HG02973 (cell line): ENCODE data around the gene BICC1.

Experiments used
- ATAC-seq: cut with Tn5 transposase; IDR thresholded peaks from one replicate; pipeline ENCODE4 v1.9.1; 2021; ENCODE audit warnings: moderate library complexity; ENCODE audit not compliant: unreplicated experiment

The BICC1 gene

DNA sequence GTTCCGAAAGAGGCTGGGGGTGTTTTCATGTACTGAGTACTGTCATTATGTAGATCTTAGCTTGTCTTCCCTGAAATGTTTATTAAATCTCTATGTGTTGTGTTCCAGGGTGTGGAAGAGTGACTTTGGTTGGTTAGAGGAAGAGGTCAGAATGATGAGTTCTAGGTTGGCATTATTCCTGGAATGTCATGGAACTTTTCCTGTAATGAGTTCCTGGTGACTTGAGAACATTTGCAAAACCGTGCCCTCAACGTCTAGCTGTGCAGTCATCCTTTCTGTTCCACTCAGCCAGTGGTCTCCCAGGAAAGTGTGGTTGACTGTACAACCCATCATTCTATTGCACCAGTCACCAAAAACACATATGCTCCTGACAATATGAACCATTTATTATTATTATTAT is 129.6 kb downstream of the BICC1 start:
- ATAC-seq, result no peak

DNA sequence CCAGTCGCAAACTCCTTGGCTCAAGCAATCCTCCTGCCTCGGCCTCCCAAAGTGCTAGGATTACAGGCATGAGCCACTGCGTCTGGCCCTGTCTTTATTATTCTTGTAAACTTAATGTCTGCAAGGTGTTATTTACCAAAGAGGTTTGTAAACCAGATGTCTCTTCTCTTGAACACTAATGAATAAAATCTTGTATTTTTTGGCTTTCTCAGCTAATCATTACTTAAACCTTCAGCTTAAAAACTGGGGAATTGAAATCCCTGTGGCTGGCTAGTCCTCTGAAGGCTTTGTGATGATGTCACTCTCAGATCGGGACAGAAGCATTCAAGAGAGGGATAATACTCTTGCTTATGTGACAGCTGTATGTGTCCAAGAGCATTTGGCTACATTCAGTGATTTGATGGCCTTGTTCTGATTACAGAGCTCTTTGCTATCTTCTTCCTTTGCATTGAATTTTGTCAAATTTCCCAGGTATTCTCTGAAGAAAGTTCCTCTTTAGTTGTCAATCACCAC is 130.3 kb downstream of the BICC1 start:
- ATAC-seq, result no peak

DNA sequence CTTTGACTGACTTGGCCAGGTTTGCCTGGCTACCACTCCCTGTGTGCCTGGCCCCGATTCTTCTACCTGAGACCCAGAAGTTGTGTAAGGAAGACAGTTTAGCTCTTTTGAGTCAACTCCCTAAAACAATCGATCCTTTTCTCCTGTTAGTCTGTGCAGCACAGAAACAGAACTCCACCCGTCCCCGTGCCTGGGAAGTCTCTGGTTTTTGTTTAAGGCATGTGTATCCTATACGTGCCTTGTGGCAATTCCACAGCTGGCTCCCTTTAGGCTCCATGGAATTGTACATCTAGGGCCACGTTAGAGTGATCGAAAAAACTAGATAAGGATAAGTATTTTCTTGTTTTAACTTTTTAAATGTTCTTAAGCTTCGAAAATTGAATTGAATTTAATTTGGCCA is 131.6 kb downstream of the BICC1 start:
- ATAC-seq, result no peak

DNA sequence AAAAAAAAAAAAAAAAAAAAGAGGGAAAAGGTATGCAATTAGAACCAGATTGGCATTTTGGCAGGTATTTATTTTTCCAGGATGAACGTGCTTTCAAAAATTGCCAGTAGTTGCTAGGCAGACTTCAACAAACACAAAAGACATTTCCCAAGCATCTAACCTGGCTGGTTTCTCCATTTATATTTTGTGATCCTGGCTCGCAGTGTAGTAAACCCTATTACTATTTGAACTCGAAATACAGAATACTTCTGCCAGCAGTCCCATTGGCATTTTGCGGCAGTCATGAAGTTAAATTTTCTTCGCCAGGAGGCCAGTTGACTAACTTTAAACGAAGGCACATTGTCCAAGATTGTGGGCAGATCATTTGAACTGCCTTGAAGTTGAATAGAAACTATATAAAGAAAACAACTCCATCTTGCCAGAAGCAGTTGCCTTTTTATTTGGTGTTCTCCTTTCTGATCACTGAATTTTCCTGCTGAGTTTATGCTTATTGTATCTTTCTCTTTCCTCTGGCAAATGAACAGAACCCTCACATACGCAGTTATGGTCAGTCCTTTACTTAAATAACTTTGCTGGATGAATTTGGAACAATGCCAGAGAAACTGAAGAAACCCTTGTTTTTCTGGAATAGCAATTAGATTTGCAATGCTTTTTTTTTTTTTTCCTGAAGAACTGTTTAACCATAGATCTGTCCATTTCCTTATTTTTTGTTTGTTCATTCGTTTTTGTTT is 132.9 kb downstream of the BICC1 start:
- ATAC-seq, result no peak

DNA sequence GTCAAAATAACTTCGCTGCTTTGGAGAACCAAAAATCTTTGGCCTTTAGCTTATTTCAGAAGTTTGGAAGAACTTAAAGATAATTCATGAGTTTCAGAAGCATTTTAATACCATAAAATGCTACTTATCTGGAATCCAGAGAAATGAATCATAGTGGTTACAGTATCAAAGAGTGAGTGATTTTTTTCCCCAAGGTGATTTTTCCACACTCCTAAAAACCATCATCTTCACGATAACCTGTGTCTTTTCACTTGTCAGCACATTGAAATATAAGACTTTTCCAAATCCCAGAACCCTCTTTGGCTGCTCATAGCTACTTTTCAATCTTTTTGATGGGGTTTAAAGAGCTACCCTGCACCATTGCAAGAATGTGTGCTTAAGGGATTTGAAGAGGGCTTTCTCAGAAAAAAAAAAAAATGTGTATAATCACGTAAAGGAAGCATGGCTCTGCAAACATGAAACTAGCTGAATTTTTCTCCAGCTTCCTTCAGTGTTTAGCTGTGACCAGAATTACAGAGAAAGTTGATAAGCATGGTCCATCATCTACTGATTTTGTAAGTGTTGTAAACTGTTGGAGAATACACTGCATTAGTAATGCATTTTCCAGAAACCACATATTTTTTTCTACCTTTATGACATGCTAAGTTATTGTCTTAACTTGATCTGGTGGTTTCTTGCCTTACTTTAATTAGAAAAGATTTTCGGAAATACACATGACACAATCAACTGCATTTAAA is 134.9 kb downstream of the BICC1 start:
- ATAC-seq, result no peak

DNA sequence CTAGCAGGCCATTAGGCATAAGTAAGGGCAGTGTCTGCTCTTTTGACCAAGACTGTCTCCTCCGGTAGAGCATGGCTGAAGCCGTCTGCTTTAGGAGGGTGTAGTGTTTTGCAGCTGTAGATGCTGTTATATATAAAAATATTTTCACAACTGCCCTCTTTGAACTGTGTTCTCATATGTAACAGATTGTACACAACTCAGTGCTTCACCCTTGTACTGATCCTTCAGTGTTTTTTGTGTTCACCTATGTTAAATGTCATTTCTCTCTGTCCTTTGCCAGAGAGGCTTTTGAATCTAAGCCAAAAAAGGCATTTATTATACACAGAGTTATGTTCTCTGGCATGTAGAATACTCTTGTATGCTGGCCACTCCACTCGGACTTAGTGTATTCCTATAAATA is 135.5 kb downstream of the BICC1 start:
- no peak for ATAC-seq

DNA sequence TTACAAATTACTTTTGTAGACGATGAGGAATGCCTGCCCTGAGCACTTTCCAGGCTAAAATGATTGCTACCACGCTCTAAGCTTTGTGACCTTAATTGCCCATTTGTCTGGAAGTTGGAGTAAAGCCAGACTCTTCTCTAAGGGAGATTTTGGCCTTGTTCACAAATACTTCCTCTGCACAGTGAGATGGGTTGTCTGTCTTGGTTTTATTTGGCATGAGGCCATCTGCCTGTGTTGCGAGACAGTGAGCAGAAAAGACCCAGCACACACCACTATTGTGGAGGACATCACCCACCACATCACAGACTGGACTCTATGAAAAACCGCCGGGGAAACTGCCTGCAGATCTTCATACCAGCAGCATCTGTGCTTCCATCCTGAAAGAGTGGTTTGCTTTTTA is 138.4 kb downstream of the BICC1 start:
- no peak for ATAC-seq

DNA sequence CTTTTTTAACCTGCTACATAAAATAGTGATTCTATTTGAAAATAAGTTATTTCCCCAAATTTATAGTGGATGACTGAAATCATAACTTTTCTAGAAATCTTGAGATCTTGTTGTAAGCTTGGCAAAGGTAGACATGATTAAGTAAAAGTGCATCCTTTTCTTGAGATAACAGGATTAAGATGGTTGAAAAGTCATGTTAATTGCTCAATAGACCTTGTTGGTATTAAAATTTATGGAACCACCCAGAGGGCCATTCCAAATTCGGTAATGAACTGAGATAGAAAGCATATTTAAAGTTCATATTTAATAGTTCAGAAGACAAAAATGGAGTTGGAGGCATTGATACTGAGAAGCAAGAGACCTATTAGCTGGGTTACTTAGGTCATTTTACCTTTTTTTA is 139.1 kb downstream of the BICC1 start:
- ATAC-seq, result no peak

DNA sequence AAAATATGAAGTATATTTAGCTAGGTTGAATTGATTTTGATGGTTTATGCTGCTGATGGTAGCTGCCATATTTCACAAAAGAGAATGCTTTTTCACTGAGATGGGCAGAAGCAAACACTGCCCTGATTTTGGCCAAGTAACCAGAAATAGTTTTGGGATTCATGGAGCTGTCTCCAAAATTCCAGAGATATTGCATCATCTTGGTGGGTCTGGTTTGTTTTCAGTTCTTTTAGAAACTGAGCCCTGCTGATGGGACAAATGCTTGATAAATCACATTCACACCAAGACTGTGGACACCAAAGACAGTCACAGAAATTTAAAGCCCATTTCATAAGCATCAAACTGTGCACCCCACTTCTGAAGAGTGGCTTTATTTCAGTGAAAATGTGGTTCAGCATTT is 140.5 kb downstream of the BICC1 start:
- no peak for ATAC-seq

DNA sequence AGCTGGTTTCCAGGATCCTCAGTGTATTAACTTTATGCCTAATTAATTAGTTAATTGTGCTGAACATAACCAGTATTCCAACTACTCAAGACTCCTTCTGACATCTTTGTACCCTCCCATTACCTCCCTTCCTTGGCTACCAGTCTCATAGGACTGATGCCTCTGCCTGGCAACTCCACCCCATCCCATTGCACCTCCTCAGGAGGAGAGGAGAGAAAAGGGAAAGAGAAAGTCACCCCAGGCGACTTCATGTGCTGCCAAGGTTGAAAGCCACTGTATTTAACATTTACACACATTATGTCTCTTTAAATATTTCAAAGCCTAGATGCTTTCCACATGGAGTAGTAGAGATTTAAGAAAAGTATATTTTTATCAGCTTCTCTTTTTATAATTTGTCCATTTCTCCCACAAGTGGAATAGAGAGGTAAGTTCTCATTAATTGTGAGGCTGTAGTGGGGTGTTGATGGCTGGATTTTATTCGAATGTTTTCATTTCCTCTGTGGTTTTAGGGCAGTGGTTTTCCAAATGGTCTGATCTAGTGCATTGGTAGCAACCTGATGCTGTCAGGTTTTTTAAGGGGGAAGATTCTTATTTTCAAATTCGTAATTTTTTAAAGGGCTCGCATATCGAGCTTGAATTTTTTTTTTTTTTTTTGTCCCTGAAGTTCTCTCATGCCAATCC is 148.0 kb downstream of the BICC1 start:
- ATAC-seq, result no peak

DNA sequence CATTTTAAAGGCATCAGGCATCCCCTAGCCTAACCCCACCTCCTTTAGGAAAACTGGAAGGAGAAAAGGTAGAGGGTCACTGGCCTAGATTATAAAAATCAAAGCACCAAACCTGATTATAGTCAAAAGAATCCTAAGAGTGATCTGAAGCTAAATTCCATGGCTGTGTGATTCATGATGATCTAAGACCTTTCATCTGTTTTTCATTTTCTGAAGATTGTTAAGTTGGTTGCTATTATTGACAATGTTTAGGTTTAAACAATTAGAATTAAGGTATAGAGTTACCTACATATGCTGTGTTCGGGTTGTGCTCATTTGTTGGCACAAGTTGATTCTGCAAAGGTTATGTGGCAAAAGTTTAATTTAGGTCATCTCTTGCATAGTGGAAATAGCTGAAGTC is 148.7 kb downstream of the BICC1 start:
- no peak for ATAC-seq

DNA sequence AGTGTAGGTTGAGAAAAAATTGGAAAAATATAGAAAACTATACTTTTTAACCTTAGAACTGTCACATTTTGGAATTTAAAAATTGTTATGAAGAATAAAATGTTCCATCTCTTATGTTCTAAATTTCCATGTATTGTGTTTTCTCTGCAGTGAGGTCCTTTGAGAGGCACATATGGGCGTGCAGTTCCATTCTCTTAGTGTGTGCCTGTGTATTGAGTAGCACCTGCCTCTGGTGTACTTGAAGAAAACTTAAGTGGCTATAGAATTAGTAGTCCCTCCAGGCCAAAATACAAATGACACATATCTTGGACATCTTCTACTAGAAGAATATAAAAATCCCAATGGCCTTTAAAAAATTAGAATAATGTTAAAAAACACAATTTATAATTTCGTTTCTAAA is 149.2 kb downstream of the BICC1 start:
- ATAC-seq, result no peak

DNA sequence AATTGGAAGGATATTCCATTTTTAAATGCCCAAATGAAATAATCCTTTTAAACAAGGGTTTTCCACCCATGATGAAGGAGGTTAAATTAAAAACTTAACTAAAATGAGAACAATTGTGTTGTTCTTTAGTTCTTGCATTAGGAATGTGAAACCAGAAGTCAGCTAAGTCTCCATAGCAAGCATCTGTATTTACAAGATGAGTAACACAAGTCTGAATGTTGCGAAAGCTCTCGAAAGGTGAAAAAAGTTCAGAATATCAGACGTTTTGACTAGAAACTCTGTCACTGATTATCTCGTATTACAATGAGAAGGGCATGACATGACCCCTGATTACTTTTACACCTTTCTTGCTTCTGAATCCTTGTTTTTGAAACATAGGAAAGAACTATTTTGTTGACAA is 149.6 kb downstream of the BICC1 start:
- no peak for ATAC-seq

DNA sequence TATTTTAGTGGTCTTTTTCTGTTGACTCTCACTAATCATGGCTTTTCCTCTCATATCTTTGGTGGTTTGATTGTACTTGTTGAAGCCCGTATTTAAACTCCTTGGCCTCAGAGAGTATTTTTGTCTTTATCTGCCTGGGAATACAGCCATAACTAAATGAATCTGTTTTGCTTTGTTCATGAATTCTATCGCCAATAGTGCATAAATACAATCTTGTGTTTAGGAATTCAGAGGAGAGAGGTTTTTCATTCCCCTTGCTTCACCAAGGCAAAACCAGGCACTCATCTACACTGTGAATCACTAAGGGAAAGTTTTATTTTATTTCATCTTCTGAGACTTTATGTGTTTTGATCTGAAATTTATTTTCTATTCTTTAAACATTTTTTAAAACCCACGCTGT is 152.7 kb downstream of the BICC1 start:
- no peak for ATAC-seq

DNA sequence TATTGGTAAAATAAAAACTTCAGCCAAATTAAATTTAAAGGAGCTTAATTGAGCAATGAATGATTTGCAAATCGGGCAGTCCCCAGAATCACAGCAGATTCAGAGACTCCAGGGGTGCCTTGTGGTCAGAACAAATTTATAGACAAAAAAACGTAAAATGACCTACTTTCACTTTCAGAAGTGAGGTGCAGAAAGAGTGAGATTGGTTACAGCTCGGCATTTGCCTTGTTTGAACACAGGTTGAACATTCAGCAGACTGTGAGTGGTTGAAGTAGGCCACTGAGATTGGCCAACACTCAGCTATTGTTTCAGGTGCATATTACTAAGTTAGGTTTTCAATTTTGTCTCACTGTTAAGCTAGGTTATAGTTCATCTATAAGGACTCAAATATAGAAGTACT is 153.4 kb downstream of the BICC1 start:
- ATAC-seq, result no peak

DNA sequence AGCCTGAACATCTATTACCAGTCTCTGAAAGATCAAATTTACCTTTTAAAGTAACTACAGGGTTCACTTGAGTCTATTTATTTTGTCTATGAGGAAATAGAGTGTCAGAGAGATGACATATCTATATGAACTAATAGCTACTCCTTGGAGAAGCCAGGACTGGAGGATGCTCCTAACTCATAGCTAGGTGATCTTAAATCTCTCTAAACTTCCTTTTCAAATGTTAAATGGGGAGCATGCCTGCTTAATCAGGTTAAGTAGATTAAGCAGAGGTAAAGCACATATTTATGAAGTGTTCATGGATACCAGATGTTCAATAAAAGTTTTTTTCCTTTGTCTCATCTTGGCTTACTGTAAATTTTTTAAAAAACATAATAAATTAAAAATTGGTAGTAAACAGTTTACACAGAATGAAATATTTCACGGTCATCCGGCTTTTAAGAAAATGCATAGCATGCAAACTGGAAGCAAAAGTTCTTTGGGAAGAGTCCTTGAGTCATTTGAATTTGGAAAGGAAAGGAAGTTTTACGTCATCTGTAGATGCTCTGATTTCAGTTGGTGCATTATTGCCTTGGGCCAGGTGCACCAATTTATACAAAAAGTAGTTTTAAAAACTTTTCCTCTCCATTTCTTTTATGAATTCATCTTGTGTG is 155.1 kb downstream of the BICC1 start:
- ATAC-seq, result no peak

DNA sequence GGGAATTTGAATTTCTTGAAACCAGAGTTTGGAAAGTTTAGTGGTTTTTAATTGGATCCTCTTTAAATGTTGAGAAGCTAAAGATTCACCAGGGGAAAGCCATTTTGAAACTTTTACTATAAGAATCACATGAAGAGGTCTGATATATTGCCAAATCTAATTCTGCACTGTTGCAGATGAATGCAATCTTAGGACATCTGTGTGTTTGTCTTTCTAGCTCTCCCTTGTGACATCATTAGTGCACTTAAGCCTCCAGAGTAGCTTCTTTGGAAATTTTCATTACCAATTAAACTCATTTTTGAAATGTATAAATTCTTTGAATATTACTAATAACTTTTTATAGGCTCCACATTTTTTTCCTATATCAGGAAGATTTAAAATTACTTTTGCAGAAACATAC is 160.2 kb downstream of the BICC1 start:
- no peak for ATAC-seq

DNA sequence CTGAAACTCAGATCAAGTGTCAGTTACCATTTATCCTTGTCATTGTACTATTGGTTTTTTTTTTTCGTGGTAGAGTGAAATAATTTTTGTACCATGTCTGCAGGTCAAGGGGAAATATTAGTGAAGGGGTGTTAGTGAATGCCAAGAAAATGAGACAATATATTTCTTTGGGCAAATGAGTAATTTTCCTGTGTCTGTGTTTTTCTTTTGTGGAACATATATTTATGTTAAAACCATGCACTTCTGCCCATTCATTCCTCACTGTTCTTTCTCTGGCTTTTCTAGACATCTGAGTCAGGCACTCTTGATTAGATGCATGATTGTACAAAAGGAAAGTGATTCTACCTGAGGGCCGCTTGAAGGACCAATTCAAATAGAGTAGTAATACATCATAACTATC is 161.6 kb downstream of the BICC1 start:
- ATAC-seq, result no peak

DNA sequence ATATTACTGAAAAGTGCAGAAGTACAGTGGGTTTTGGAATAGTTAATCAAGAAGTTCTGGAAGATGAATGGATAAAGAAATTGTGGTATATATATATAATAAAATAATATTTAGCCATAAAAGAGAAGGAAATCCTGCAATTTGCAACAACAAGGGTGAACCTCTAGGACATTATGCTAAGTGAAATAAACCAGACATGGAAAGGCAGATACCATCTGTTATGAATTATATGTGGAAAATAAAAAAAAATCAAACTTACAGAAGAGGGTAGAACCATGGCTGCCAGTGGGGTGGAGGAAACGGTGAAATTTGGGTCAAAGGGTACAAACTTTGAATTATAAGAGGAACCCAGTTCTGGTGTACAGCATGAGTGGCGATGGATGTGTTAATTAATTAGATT is 162.6 kb downstream of the BICC1 start:
- ATAC-seq, result no peak

DNA sequence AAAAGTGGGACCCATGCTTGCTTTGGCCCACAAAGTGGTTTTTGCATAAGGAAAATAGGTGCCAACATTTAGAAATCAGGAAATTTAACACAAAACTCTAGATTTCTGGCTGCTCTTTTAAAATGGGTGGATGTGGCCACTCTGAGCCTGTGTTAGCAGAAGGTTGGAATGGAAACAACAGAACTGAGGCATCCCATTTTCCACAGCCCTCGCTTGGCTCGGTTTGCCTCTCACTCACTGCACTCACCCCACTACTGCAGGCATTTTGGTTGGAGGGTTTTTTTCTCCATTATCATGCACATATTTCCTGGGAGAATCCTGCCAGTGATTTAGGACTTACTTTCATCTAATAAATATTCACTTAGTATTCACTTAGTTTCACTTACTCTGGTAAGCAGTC is 178.9 kb downstream of the BICC1 start:
- no peak for ATAC-seq

DNA sequence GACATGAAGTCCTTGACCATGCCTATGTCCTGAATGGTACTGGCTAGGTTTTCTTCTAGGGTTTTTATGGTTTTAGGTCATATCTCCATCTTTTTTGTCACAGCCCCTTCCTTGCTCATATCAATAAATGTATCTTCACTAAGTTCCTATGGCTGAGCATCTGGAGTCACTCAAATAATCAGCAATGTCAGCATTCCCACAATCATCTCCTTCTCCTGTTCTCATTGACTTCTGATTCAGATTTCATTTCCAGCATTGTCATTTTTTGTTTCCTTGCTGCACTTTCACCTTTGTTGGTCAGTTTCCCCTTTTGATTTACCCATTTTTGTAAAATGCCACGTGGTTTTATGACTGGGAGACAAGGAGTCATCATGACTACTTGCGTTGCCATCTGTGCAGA is 181.2 kb downstream of the BICC1 start:
- ATAC-seq, result no peak

DNA sequence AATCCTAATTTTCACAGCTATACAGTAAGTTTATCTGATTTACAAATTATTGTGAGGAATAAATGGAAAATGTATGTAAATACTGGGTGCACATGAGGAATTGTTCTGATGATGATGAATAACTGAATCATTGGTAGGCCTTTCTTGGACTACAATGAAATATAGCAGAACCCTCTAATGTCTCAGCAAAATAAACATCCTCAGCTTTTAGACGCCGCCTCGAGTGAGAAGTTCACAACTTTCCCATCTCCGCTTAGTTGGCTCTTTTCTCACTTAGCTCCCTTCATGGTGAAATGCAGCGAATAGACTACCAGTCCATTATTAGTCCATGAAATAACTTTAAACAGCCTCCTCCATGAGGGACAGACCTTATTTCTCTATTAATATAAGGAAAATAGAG is 182.3 kb downstream of the BICC1 start:
- ATAC-seq, result no peak
